Right renal cortex interstitium (tissue), 3 donors: ENCODE results near the gene SMAP2. TPM values are rescaled to one million over a fixed set of nuclear protein-coding genes. Genes with fewer than 3 reads are reported as not detected.
"Not testable (repeated sequence)": the region's sequence is repeated elsewhere in the genome, so short reads cannot be mapped to it uniquely, and the experiment has no call there.

Experiments used
- DNase-seq, 3 donors: peaks; one replicate each; pipeline ENCODE4 v3.0.0-alpha.2; 2013; ENCODE audit warnings: low read depth in 3 of 3, low spot score in 2 of 3
- polyA plus RNA-seq, 3 donors: library from polyadenylated mRNA; unstranded; fragments of 120-200 nt; gene quantifications; one replicate each; pipeline ENCODE4 v1.2.1, GENCODE V29; 2013; ENCODE audit not compliant: insufficient read length in 3 of 3

SMAP2 gene
- polyA plus RNA-seq, 3 donors, result 22.6 to 26.7 (median 23.8) TPM

GRCh38 chr1:40371707-40372258, 1.7 kb upstream of the SMAP2 start:
- DNase-seq, result no peak

GRCh38 chr1:40372658-40373322, 737 bp upstream of the SMAP2 start:
- no peak for DNase-seq

GRCh38 chr1:40377512-40377911, 4.0 kb downstream of the SMAP2 start:
- DNase-seq, result no peak

- DNase-seq, result no peak
Measured at GRCh38 chr1:40379785-40380452, 6.4 kb downstream of the SMAP2 start.

GRCh38 chr1:40380817-40381216, 7.3 kb downstream of the SMAP2 start:
- DNase-seq, result no peak

- DNase-seq, result no peak
Measured at GRCh38 chr1:40381268-40382107, 8.0 kb downstream of the SMAP2 start.

GRCh38 chr1:40382108-40382460, 8.6 kb downstream of the SMAP2 start:
- no peak for DNase-seq

- no peak for DNase-seq
Measured at GRCh38 chr1:40382601-40383000, 9.1 kb downstream of the SMAP2 start.

- DNase-seq, result no peak
Measured at GRCh38 chr1:40383095-40383487, 9.6 kb downstream of the SMAP2 start.

- DNase-seq, result no peak
Measured at GRCh38 chr1:40383488-40384412, 10.2 kb downstream of the SMAP2 start.

GRCh38 chr1:40384413-40384762, 10.9 kb downstream of the SMAP2 start:
- DNase-seq, result no peak

GRCh38 chr1:40384887-40385286, 11.4 kb downstream of the SMAP2 start:
- DNase-seq, result no peak

- DNase-seq, result no peak
Measured at GRCh38 chr1:40385437-40386358, 12.2 kb downstream of the SMAP2 start.

- DNase-seq, result no peak
Measured at GRCh38 chr1:40386359-40386723, 12.8 kb downstream of the SMAP2 start.

GRCh38 chr1:40386796-40387195, 13.3 kb downstream of the SMAP2 start:
- no peak for DNase-seq

- DNase-seq, result not testable (repeated sequence)
Measured at GRCh38 chr1:40387381-40388306, 14.1 kb downstream of the SMAP2 start.

GRCh38 chr1:40388456-40389321, 15.2 kb downstream of the SMAP2 start:
- not testable (repeated sequence) for DNase-seq
